Hepatocyte (in vitro differentiated cells): ENCODE results near the gene TLCD2.

Source experiments
- CTCF ChIP-seq: fragments of 200-600 bp; sonication (generic); IDR thresholded peaks from 2 replicates; pipeline ENCODE4 v1.5.1; 2016; ENCODE audit warnings: antibody characterized with exemption, mild to moderate bottlenecking; ENCODE audit not compliant: poor library complexity
- EZH2 ChIP-seq: fragments of 200-600 bp; sonication (generic); IDR thresholded peaks from 2 replicates; pipeline ENCODE4 v1.6.1; 2016; ENCODE audit warnings: antibody characterized with exemption, mild to moderate bottlenecking, borderline replicate concordance

- TF ChIP-seq EZH2 (no peak), CTCF (no peak)
These were observed 45.7 kb upstream of the TLCD2 start for GRCh38 chr17:1755827-1756262.
